HG03064 (cell line): ENCODE measurements around the gene GALNT15.
A peak's percentile ranks its signal among the peaks of the same experiment; 100 is the strongest.

Experiments
- ATAC-seq: cut with Tn5 transposase; IDR thresholded peaks from one replicate; pipeline ENCODE4 v1.9.1; 2021; ENCODE audit warnings: low read depth; ENCODE audit not compliant: unreplicated experiment

The GALNT15 gene

GRCh38 chr3:16151109-16151508 is 23.4 kb upstream of the GALNT15 start:
- ATAC-seq = no peak

- ATAC-seq = no peak
These were observed 6.3 kb upstream of the GALNT15 start for GRCh38 chr3:16168211-16168610.

- ATAC-seq = no peak
These were observed 3.5 kb upstream of the GALNT15 start for GRCh38 chr3:16171009-16171408.

- ATAC-seq = no peak
These were observed 2.7 kb upstream of the GALNT15 start for GRCh38 chr3:16171825-16172224.

- no peak for ATAC-seq
These were observed 1.0 kb upstream of the GALNT15 start for GRCh38 chr3:16173283-16174025.

GRCh38 chr3:16174026-16174355 is 489 bp upstream of the GALNT15 start:
- ATAC-seq = no peak

GRCh38 chr3:16174976-16175901 is 759 bp downstream of the GALNT15 start:
- ATAC-seq = no peak

GRCh38 chr3:16176391-16177030 is 2.0 kb downstream of the GALNT15 start:
- no peak for ATAC-seq

GRCh38 chr3:16177382-16177781 is 2.9 kb downstream of the GALNT15 start:
- ATAC-seq = no peak

GRCh38 chr3:16177962-16178627 is 3.6 kb downstream of the GALNT15 start:
- peak; percentile 69 for ATAC-seq

GRCh38 chr3:16178628-16178988 is 4.1 kb downstream of the GALNT15 start:
- ATAC-seq = no peak

- ATAC-seq = no peak
These were observed 4.8 kb downstream of the GALNT15 start for GRCh38 chr3:16179261-16179660.

GRCh38 chr3:16179771-16180736 is 5.6 kb downstream of the GALNT15 start:
- ATAC-seq = no peak

- ATAC-seq = no peak
These were observed 6.3 kb downstream of the GALNT15 start for GRCh38 chr3:16180737-16181134.

- ATAC-seq = no peak
These were observed 6.9 kb downstream of the GALNT15 start for GRCh38 chr3:16181361-16181760.

- ATAC-seq = no peak
These were observed 7.7 kb downstream of the GALNT15 start for GRCh38 chr3:16182183-16182582.

GRCh38 chr3:16182612-16183011 is 8.1 kb downstream of the GALNT15 start:
- no peak for ATAC-seq

- no peak for ATAC-seq
These were observed 8.6 kb downstream of the GALNT15 start for GRCh38 chr3:16183082-16183481.

- no peak for ATAC-seq
These were observed 9.3 kb downstream of the GALNT15 start for GRCh38 chr3:16183601-16184270.
